ENCODE data around the gene SEMA5B. TPM values are rescaled to one million over a fixed set of nuclear protein-coding genes. Genes with fewer than 3 reads are reported as not detected.

SEMA5B gene
- total RNA-seq, 4 donors from 2014 or later: 0.29 to 25.4 (median 4.5) TPM; not detected in 1

- no peaks in the 10 kb centered on the region for H3K36me3 ChIP-seq
- H3K9me3 ChIP-seq: no peaks in the 10 kb centered on the region
- H3K27ac ChIP-seq: no peak overlapping the region
- DNase-seq: peak in 1 of 2 donors; percentile 27
- intact Hi-C loops (cut with DNase I; ENCODE audit: low total_unique reads): loop anchor here (10.0 kb wide), 1 partner anchor 81 kb away; no protein-coding TSS in a partner anchor
- TF ChIP-seq POLR2A (IDR thresholded peaks at IDR 0.05): no peak
- no peak for TF ChIP-seq CTCF (IDR thresholded peaks at IDR 0.05)
- peaks cover 0 to 15% of the 10 kb centered on the region in 2 donors for H3K4me1 ChIP-seq
- peak overlapping the region; percentile 29 to 47 for H3K4me3 ChIP-seq
- peaks cover 0 to 4% of the 10 kb centered on the region in 2 donors for H3K27me3 ChIP-seq
Measured at GRCh38 chr3:123025642-123026521, 1.7 kb downstream of the SEMA5B start.

- no peak for TF ChIP-seq CTCF (IDR thresholded peaks at IDR 0.05)
- TF ChIP-seq POLR2A (IDR thresholded peaks at IDR 0.05): no peak
- Histone ChIP-seq H3K27me3 (peaks cover 0 to 4% of the 10 kb centered on the region in 2 donors), H3K36me3 (no peaks in the 10 kb centered on the region), H3K4me3 (no peak overlapping the region), H3K4me1 (peaks cover 0 to 15% of the 10 kb centered on the region in 2 donors), H3K27ac (no peak overlapping the region), H3K9me3 (no peaks in the 10 kb centered on the region)
- intact Hi-C loops (cut with DNase I; ENCODE audit: low total_unique reads): loop anchor here (10.0 kb wide), 1 partner anchor 79 kb away; no protein-coding TSS in a partner anchor
- no peak for DNase-seq
Measured at GRCh38 chr3:123024056-123024455, 3.5 kb downstream of the SEMA5B start.

GRCh38 chr3:123021996-123022510 lies 5.5 kb downstream of the SEMA5B start:
- intact Hi-C loops (cut with DNase I; ENCODE audit: low total_unique reads): loop anchor here (10.0 kb wide), 1 partner anchor 77 kb away; no protein-coding TSS in a partner anchor
- no peak for DNase-seq
- TF ChIP-seq CTCF (IDR thresholded peaks at IDR 0.05) (no peak), POLR2A (IDR thresholded peaks at IDR 0.05) (no peak)

GRCh38 chr3:123021388-123021787 lies 6.2 kb downstream of the SEMA5B start:
- TF ChIP-seq CTCF (IDR thresholded peaks at IDR 0.05): no peak
- TF ChIP-seq POLR2A (IDR thresholded peaks at IDR 0.05): no peak
- H3K9me3 ChIP-seq: no peaks in the 10 kb centered on the region
- intact Hi-C loops (cut with DNase I; ENCODE audit: low total_unique reads): loop anchor here (10.0 kb wide), 1 partner anchor 77 kb away; no protein-coding TSS in a partner anchor
- H3K27ac ChIP-seq: no peak overlapping the region
- no peaks in the 10 kb centered on the region for H3K27me3 ChIP-seq
- no peak overlapping the region for H3K4me3 ChIP-seq
- H3K36me3 ChIP-seq: no peaks in the 10 kb centered on the region
- no peak for DNase-seq
- peaks cover 0 to 4% of the 10 kb centered on the region in 2 donors for H3K4me1 ChIP-seq

More at GRCh38 chr3:123021996-123022510, 5.5 kb downstream of the SEMA5B start:
- Histone ChIP-seq H3K27me3 (peaks cover 0 to 3% of the 10 kb centered on the region in 2 donors), H3K4me3 (no peak overlapping the region), H3K4me1 (peaks cover 0 to 10% of the 10 kb centered on the region in 2 donors), H3K27ac (no peak overlapping the region), H3K36me3 (no peaks in the 10 kb centered on the region), H3K9me3 (no peaks in the 10 kb centered on the region)

GRCh38 chr3:123020709-123021108 lies 6.9 kb downstream of the SEMA5B start:
- H3K4me3 ChIP-seq: no peak overlapping the region
- no peaks in the 10 kb centered on the region for H3K9me3 ChIP-seq
- TF ChIP-seq CTCF (IDR thresholded peaks at IDR 0.05) (no peak), POLR2A (IDR thresholded peaks at IDR 0.05) (no peak)
- no peak for DNase-seq
- intact Hi-C loops (cut with DNase I; ENCODE audit: low total_unique reads): loop anchor here (10.0 kb wide), 1 partner anchor 76 kb away; no protein-coding TSS in a partner anchor
- no peak overlapping the region for H3K27ac ChIP-seq
- no peaks in the 10 kb centered on the region for H3K27me3 ChIP-seq
- no peaks in the 10 kb centered on the region for H3K36me3 ChIP-seq
- H3K4me1 ChIP-seq: no peaks in the 10 kb centered on the region

All from uterus (tissue), 4 donors.